DMS79 treated with DMSO at 0.1 percent for 48 hours (cell line): ENCODE data around the gene HBP1.
"Not testable (repeated sequence)": the region's sequence is repeated elsewhere in the genome, so short reads cannot be mapped to it uniquely, and the experiment has no call there.

Source experiments
- DNase-seq: peaks from one replicate; lab custom pipeline; 2025; lab: John Stamatoyannopoulos, UW

Gene HBP1

GRCh38 chr7:107181172-107181571, 12.4 kb downstream of the HBP1 start:
- DNase-seq = no peak

- DNase-seq = no peak
These were observed 16.9 kb downstream of the HBP1 start for GRCh38 chr7:107185716-107186115.

- no peak for DNase-seq
These were observed 17.4 kb downstream of the HBP1 start for GRCh38 chr7:107186240-107186639.

DNA sequence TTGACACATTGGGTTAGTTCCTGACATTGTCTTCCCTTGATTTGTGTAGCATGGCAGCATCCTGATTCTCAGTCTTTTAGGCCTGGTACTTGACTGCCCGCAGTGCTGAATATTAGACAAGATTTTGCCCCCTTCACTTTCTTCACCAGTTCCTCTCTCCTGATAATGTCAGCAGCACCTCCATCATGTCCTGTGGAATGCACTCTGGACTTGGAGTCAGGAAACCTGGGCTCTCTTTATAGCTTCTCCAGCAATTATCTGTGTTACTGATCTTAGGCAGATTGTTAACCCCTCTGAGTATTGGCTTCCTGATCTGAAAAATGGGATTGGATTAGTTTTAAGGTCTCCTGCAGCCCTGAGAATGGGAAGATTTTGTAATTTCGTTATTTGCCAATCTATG, 19.0 kb downstream of the HBP1 start:
- DNase-seq = no peak

GRCh38 chr7:107190090-107190489, 21.3 kb downstream of the HBP1 start:
- no peak for DNase-seq

DNA sequence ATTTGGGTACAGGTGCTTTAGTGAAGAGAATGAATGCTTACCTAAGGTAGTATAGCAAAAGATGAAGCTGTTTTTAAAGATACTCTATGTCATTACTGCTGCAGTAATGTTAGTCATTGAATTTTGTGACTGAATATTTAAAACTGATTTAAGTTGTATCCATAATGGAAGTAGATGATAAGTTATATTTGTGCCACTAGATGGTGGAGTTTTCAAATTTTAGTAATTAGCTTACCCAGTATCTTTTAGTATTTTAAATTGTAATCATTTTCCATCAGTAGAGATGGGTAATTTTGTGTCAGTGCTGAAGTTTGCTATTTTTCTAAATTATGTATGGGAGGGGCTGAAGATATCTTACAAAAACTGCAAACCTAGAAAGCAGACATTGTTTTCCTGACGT, 25.2 kb downstream of the HBP1 start:
- no peak for DNase-seq

- no peak for DNase-seq
These were observed 28.2 kb downstream of the HBP1 start for GRCh38 chr7:107196834-107197610.

DNA sequence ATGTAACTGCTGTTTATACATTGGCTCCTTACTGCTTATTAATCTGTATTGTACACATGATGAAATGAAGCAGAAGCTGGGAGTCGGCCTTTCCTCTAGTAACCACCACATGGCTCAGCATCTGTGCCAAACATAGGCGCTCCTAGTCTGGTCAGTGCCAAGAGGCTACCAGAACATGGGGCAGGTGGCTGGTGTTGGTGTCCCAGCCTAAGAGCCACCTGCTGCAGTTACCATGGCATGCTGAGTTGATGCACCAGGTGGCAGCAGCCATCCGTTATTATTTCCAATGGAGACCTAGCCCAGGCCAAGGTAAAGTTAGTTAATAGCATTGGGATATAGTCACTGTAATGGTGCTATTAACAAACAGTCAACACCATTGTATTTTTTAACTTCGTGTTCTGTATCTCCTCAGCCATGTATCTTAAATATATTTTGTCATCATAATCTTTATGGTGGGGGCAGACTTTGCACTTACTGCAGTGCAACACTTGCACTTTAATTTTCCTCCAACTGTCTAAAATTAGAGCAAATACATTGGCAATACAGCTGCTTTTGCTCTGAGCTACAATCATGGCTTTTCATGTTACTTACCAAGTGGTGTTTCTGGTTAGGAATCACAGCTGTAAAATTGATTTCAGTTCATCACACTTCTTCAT, 33.1 kb downstream of the HBP1 start:
- DNase-seq = peak; percentile 11

GRCh38 chr7:107203607-107204006, 34.8 kb downstream of the HBP1 start:
- no peak for DNase-seq

DNA sequence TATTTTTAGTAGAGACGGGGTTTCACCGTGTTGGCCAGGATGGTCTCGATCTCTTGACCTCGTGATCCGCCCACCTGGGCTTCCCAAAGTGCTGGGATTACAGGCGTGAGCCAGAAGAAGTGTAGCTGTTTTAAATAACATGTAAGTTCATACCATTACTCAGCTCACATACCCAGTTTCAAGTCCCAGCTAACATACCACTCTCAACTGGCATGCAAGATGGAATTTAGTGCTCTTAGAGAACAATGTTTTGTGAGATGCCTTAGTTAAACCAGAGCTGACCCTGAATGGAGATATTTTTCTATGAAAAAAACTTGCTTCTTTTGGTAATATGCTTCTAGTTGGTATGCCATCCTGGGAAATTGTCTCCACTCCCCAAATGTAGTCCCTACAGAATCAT, 37.3 kb downstream of the HBP1 start:
- DNase-seq = no peak

DNA sequence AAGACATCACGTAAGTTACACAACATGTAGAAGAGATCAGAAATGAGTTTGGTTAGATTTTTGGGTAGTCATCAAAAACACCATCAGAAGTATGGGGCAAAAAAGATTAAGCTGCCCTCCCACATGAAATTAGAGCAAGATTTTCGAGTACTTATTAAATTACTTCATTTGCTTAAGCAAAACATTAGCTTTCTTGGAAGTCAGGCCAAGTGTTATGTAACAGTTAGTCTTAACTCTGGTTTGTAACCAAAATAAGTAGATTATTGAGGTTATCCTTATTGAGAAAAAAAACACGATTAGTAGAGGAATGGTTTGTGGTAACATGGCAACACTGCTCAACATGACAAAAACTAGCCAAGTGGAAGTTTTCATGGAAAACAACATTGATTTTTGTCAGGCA, 37.9 kb downstream of the HBP1 start:
- no peak for DNase-seq

GRCh38 chr7:107207459-107207858, 38.7 kb downstream of the HBP1 start:
- DNase-seq = no peak

- DNase-seq = no peak
These were observed 39.3 kb downstream of the HBP1 start for GRCh38 chr7:107208024-107208521.

- no peak for DNase-seq
These were observed 39.8 kb downstream of the HBP1 start for GRCh38 chr7:107208563-107208962.

GRCh38 chr7:107209565-107209964, 40.8 kb downstream of the HBP1 start:
- no peak for DNase-seq

- no peak for DNase-seq
These were observed 41.6 kb downstream of the HBP1 start for GRCh38 chr7:107210400-107210799.

GRCh38 chr7:107212725-107213124, 43.9 kb downstream of the HBP1 start:
- no peak for DNase-seq

GRCh38 chr7:107213193-107213788, 44.5 kb downstream of the HBP1 start:
- no peak for DNase-seq

- DNase-seq = no peak
These were observed 45.1 kb downstream of the HBP1 start for GRCh38 chr7:107213945-107214344.

DNA sequence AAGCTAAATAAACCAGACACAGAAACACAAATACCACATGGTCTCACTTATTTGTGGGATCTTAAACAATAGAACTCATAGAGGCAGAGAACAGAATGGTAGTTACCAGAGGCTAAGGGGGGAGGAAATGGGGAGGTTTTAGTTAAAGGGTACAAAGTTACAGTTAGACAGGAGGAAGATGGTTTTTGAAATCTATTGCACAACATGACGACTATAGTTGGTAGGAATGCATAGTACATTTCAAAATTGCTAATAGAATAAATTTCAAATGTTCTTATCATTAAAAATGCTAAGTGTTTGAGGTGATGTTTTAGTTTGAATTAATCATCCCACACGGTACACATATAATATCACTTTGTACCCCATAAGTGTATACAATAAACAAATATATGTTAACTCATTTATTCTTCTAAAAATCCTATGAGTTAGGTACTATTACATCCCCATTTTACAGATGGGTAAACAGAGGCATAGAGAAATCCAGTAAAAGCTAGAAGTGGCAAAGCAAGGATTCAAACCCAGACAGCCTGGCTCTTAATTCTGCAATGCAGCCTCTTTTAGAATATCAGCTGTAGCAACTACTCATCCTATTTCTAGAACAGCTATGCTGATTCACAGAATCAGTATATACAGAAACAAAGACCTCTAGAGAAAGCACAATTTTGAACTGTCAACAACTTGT, 50.9 kb downstream of the HBP1 start:
- DNase-seq = no peak

GRCh38 chr7:107220356-107220755, 51.6 kb downstream of the HBP1 start:
- DNase-seq = no peak

DNA sequence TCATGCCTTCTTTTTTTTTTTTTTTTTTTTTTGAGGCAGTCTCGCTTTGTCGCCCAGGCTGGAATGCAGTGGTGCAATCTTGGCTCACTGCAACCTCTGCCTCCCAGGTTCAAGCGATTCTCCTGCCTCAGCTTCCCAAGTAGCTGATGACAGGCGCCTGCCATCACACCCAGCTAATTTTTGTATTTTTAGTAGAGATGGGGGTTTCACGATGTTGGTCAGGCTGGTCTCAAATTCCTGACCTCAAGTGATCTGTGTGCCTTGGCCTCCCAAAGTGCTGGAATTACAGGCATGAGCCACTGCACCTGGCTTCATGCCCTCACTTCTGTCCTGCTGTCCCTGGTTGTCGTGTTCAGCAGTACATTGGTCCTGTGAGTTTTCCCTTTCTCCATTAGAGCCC, 52.0 kb downstream of the HBP1 start:
- DNase-seq = not testable (repeated sequence)
